ENCODE measurements around the gene TAGLN. TPM values are rescaled to one million over a fixed set of nuclear protein-coding genes. Genes with fewer than 3 reads are reported as not detected.

TAGLN gene
- total RNA-seq, 1 donor from 2014 or later: 7.3 TPM

DNA sequence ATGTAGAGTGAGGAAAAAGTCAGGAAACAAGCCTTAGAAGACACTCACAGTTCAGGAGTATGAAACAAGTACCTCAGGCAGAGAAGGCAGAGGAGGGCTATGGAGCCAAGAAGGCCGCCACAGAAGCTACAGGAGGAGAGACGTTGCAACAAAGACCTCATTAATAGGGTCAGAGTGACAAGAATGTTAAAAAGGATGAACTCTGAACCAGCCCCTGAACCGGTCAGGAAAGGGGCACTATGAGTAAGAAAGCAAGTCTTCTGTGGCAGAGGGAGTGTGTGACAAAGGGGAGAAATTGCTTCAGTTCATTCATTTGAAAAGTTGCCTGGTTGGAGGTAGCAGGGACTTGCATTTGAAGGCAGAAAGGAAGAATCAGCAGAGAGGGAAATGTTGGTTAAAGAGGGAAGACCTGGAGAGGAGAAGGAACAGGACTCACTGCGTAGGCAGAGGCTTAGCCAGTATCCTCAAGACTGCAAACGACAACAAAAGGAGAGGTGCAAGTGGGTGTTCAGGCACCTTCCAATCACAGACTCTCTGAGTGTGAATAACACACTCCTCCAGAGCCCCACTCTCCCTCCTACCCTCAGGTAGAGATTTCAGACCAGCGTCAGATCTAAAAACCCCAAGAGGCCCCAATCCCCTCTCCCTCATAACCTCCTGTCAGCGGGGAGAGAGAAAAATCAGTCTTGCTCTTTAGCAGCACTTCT, 15.4 kb downstream of the TAGLN start:
- no peak for DNase-seq (ENCODE audit: low read depth in 2 of 2)

DNA sequence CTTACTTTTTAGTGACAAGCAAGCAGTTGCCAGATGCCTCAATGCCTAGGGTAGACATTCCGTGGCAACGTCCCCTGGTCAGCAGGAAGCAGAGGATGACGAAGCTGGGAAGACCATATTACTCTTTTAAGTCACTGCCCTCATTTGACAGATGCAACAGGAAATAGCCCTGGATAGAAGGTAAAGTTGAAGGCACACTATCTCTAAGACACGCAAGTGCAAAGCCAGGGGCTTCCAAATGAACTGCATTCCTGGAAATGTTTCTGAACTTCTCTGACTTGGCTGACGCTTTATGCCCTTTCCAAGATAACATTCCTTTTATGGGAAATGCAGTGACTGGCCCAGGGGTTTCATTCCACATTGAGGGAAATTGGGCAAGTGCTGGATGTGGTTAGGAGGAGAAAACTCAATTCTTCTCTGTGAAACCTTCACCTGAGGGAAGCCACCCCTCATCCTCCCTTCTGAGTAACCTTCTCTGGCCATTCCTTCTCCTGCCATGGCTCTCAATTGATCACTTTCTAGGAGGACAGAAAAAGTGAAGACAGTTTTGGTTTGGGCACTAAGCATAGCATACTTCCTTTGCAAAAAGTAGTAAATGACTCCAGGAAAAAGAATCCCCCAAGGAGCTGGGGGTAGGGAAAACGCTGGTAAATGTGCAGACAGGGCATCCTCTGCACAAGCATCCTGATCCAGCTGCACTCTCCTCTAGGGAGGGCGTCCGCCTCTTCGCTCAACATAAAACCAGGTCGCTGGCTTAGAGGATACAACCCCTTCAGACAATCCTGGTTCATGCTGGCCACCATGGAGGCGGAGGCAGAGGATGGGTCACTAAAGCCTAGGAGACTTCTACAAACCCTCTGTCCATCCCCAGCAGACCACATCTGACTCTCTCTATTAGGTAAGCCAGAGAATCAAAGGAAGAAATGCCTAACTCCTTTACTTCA, 18.2 kb downstream of the TAGLN start:
- peak in 1 of 2 donors; percentile 81 for DNase-seq (ENCODE audit: low read depth in 2 of 2)

DNA sequence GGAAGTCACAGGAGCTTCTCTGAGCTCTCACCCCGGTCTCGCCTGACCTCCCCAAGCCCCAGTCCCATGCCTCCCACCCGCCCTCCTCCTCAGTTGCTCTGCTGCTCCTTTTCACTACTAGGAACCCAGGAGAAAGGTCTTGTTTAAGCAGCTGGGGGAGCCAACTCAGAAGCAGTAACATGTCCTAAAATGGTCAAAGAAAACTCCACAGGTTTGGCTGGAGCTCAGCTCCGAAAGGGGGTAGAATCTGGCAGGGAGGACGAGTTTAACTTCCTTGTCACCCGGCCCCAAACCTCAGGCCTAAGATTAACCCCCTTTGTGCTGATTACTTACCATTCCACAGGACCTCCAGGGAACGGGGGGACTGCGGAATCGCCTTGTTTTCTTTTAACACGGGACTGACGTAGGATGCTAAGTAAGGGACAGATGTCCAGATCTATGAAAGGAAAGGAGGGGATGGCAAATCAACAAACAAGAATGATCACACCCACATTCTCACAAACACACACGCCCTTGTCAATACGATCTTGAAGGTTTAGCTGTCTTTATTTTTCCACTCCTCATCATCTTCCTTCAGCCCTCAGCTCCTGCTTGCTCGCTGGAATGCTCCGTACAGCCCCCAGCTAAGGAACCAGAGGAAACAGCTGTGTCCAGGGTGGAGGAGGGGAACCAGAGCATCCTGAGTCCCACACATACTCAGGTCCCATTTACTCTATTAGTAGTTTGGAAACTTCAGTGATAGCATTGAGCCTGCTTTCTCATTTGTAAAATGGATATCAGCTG, 19.2 kb downstream of the TAGLN start:
- peak in 1 of 2 donors; percentile 73 for DNase-seq (ENCODE audit: low read depth in 2 of 2)

DNA sequence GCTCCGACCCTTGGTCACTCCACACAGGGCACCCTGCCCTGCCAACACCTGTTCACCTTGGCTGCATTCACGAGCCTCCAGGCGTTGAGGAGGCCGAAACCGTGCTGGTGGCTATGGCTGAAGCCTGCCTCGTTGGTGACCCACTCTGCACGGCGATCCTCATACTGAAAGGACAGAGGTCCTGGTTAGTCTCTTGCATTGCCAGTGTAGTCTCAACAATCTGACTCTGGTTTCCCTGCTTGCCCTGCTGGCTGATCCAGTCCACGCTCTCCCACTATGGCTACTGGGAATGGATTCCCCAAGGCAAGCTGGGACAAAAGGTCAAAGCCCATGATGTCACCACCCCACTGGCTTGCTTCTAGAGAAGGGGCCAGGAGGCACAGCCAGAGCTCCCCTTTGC, 19.8 kb downstream of the TAGLN start:
- no peak for DNase-seq (ENCODE audit: low read depth in 2 of 2)

DNA sequence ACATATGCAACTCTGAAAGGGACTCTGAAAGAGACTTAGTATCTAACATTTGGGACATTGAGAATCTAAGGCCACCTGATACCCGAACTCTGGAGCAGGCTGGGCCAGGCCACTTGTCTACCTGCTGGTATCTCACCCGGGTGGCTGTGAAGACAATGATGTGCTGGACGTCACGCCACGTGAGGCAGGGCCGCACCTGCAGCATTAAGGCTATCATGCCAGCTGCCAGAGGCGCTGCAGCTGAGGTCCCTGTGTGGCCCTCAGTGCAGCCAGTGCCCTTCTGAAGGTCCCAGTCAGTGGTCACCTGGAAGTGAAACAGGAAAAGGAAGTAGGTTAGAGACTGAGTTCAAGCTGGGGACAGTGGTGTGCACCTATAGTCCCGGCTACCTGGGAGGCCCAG, 20.3 kb downstream of the TAGLN start:
- DNase-seq (ENCODE audit: low read depth in 2 of 2): no peak

DNA sequence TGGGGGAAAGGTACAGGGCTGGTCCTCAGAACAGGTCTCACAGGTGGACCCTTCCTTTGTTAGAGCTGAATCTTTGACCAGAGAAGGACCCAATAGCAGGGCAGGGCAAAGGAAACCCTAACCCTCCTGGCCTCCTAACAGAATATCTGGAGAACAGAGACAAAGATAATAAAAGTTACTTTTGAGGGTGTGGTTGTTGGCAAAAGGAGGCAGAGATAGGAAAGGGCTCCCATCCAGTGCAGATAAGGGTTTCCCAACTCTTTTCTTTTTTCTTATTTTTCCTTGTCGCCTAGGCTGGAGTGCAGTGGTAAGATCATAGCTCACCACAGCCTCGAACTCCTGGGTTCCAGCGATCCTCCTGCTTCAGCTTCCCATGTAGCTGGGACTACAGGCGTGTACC, 20.8 kb downstream of the TAGLN start:
- DNase-seq (ENCODE audit: low read depth in 2 of 2): no peak

DNA sequence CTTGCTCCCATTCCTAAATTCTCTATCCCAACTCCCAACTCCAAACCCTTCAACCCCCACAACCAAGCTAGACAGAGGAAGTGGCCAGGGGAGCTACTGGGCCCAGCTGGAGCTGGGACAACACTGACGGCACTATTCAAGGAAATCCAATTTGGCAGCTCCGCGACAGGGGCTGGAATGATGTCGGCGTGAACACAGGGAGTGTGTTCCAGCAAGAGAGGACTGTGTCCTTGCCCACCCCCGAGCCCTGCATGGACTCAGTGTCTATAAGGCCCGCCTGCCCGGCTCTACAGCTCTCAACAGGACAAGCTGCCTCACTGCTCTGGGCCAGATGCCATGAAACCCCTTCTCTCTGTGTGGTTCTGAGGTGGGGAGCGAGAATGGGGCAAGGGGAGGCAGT, 21.4 kb downstream of the TAGLN start:
- peak in 1 of 2 donors; percentile 46 for DNase-seq (ENCODE audit: low read depth in 2 of 2)

DNA sequence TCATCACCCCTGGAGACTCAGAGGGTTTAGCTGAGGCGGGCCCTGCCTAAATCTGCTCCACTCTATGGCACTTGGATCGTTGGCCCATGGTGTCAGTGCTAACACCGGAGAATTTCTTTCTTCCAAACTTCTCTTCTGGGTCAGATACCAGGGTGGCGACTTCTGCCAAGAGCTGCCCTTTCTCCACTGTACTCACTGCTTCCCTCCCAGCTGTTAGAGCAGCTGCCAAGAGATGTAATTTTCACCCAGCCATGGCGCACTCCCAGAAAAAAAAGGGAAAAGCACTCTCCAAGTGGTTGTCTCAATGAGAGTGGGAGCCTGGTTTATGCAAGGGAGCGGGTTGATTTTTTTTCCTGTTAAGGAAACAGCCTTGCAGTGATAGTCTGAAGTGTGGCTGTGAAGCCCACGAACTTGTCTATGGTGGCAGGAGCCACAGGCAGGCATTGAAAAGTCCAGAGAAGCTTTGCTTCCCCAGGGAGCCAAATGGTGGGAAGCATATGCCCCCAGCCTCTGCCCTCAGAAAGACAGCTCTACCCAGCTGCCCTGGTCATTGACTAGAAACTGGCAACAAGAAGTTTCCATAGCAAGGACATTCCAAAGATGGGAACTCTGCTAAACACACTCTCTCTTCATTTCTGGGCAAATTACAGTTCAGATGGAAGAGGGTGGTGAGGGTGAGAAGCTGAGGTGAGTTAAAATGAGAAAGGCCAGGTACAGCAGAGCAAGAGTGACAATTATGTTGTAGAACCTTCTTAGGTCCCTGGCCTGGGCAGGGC, 22.0 kb downstream of the TAGLN start:
- no peak for DNase-seq (ENCODE audit: low read depth in 2 of 2)

DNA sequence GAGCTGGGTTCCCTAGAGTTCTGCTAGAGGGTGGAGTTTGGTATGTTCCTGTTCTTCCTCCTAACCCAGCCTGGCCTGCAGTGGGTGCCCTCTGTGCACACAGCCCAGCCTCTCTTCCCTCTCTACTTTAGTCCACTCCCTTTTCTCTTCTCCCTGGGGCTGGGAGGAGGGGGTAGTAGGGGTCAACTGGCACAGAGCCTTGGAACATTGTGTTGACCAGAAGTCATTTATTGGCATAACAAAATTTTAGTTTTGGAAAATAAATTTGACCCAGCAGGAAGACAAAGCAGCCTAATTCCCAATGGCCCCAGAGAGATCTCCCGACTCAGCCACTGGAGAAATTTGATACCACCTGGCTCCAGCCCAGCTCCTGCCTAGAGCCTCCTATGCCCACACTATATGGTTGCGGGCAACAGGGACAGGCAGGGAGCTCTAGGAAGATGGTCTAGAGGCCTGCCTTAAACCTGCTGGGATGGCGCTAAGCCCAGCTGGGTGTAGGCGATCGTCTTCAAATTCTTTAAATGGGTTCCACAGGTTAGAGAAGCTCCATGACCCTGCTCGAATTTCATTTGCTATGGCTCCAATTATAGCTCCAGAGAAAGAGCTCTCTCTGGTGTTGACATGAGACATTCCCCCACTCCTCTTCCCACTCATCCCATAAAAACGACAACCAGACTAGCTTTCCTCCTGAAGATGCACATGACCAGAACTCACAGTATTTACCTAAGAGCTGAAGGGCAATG, 22.8 kb downstream of the TAGLN start:
- peak in 1 of 2 donors; percentile 79 for DNase-seq (ENCODE audit: low read depth in 2 of 2)

DNA sequence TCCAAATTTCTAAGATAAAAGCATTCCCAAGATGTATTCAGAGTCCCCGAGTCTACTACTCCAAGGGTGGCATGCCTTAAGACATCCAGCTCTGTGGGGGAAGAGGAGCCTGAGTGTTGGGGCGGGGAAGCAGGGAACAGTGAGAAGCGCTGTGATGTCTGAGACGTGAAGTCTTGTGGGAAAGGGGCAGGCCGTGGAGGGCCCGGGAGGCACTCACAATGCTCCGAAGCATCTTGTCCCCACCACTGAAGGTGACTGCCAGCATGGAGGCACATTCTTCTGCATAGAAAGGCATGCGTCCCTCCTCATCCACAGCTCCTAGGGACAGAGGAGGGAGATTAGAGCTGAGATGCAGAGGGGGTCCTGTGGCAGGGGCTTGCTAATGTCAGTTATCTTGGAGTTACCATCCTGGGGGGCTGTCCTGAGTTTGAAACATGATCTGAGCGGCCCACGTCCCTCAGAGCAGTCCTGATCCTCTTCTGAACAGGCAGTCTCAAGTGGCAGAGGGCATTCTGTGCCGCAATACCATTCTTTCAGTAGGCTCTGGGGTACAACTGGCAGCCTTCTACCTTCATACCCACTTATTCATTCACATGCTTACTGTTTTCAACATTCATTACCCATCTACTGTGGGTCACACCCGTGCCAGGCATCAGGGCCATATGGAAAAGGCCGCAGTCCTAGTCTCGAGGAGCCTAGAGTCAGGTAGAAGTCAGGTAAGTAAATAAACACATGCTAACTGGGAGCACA, 24.0 kb downstream of the TAGLN start:
- no peak for DNase-seq (ENCODE audit: low read depth in 2 of 2)

DNA sequence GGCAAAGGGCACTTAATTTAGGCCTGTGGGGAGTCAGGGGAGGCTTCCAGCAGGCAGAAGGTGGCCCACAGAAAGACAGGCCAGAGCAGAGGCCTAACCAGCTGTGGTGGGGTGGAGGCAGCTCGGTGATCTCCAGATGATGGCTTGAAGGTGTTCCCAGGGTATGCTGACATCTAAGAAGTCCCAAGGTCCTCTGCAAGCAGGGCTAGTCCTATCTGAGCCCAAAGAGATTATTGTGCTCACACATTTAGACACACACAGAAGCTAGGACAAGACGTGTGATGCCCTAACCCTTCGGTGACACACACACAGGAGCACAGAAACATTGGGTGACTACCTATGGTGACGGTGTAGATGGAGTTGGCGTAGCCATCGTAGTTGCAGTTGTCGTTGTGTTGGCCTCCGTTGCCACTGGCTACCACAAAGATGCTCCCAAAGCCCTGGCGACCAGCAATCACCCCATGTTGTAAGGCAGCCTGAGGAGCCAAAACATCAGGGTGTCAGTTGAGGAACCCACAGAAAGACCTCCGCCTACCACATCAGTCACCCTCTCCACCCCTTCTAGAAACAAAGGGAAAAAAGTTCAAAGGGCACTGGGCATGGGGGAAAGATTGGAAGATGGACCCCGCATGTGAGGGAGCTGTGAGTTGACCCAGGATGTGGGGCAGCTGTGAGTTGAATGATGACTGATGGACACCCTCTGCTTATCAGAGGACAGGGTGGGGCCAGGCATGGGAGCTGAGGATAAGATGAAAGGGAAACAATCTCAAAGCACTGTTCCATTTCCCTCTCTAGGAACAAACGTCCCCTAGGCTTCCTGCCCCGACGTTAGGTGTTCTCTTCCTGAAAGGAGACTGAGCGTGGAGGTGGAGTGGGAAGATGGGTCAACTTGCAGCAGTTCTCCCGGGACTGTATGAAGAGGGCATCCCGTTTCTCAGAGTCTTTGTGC, 24.8 kb downstream of the TAGLN start:
- no peak for DNase-seq (ENCODE audit: low read depth in 2 of 2)

DNA sequence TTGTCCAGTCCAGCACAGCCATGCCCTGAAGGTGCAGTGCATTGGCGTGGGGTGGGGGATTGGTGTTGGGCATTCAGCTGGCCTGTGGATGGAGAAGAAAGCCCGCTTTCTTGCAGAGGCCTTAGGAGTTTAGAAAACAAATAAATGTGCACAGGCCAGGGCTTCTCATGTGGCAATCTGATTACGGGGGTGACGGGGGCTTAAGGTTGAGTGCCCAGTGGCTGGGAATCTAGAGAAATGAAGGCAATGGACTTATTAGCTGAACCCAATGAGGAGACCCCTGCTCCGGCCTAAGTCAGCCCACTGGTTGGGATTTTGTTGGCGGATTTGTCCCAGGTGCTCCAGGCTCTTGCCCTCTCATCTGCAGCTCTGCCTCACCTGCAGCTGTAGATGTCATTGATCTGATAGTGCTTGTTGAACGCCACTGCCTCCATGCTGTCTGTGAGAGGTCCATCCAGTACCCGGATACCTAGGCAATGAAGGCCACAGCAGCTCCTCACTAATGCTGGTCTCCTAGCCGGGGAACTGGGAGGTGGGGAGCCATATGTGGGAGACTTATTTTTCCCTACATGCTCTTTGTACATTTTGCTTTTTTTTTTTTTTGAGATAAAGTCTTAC, 26.5 kb downstream of the TAGLN start:
- no peak for DNase-seq (ENCODE audit: low read depth in 2 of 2)

DNA sequence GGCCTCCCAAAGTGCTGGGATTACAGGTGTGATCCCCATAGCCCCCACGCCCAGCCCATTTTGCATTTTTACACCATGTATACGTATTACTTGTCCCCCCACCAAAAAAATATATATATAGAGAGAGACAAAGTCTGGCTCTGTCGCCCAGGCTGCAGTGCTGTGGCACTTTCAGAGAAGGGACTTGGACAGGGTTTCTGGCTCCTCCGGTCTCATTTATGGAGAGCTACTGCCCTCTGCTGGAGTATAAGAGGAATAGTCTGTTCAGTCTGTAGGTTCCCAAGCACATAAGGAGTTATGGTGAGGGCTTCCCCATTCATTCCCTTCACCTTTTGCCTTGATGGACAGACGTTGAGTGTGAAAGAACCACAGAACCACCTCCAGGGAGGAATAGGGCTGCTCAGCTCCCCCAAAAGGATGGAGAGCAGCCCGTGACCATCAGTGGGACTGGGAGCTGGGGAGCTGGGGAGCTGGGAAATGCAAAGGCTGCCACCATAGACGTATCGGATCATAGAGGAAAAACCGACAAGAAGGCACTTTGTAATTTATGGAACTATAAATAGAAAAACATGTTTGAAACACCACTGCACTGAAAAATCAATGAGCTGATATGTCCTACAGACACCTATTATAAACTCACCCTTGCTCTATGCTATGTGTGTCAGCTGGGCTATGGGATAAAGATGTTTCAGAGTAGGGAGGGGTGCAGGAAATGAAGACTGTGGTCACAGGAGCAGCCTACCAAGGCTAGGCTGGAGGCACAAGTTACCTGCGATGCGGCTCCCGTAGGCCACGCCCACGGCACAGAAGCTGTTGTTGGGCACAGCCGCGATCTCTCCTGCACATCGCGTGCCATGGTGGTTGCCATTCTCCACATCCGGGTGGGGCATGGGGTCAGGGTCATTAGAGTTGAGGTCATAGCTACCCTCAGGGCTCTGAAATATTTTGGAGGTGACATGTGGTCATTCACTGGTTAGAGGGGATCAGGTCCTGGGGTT, 27.5 kb downstream of the TAGLN start:
- DNase-seq (ENCODE audit: low read depth in 2 of 2): peak; percentile 82 to 87

DNA sequence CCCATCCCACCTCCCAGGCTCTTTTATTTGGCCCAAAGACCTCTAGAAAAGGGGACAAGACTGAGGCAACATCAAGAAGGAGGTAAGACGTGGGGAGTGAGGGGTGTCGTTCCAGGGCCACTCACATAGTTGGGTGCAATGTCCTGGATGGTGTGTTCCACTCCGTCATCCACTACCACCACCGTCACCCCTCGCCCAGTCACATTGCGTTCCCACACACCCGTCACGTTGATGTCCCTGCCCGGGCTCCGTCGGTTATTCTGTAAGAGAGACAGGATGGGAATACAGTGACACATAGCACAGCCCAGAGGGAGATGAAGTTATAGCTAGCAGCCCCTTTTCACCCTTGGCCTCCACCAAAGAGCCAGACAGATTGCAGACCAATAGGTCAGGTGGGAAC, 28.9 kb downstream of the TAGLN start:
- no peak for DNase-seq (ENCODE audit: low read depth in 2 of 2)

DNA sequence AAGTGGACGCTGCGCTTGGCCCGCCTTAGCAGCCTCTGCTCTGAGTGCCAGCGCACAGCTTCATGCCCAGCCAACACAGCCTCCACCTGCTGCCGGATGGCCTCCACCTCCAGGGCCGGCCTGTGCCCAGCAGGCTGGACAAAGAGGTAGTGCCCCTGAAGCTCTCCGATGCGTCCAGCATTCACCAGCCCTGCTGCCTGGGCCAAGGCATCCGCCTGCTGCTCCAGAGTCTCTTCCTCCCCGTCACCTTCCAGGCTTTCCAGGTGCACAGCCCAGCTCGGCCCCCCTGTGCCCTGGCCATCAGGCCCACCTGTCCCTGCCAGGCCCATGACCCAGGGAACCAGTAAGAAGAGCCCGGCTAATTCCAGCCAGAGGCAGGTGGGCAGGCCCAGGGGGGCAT, 30.2 kb downstream of the TAGLN start:
- no peak for DNase-seq (ENCODE audit: low read depth in 2 of 2)

DNA sequence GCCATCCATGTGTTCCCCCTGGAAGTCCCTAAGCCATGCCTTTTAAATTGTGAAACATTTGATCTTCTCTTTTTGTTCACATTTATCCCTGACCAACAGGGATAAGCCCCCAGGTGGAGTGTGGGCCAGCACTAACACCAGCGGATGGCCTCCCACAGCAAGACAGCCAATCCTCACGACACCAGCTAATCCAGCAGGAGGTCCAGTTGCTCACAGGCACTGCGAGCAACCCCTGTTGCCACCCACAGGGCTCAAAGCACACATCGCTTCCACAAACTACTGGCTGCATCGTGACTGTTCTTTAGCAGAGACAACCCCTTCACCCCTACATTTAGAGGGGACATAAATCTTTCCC, 30.7 kb downstream of the TAGLN start:
- DNase-seq (ENCODE audit: low read depth in 2 of 2): no peak
